ENCODE results near the gene GPR153. TPM values are rescaled to one million over a fixed set of nuclear protein-coding genes. Genes with fewer than 3 reads are reported as not detected.

Gene GPR153
- total and polyA plus RNA-seq, 2 of the 8 experiments (the other 6 are each of a cell fraction or from before 2014, with no cell fraction given), result 5.7 to 8.1 TPM

GRCh38 chr1:6288026-6288425, 27.1 kb upstream of the GPR153 start:
- H3K27ac ChIP-seq (ENCODE audit: low read depth, low read length), result no peak overlapping the region
- H3K79me2 ChIP-seq (ENCODE audit: control insufficient read depth in 1 of 2, insufficient read depth in 2 of 2, low read length in 2 of 2), result no peaks in the 10 kb centered on the region
- H4K20me1 ChIP-seq (replicated peaks in 1 of 2; ENCODE audit: control insufficient read depth in 1 of 2, insufficient read depth in 2 of 2, low read length in 2 of 2), result peaks cover 5 to 8% of the 10 kb centered on the region in 2 experiments
- H4K8ac ChIP-seq (ENCODE audit: extremely low read depth, insufficient read depth, low read length), result no peak overlapping the region
- H2BK15ac ChIP-seq (ENCODE audit: low read length), result no peak overlapping the region
- ChIA-PET CTCF (ENCODE audit: partially characterized antibody) (interaction anchor here (0.5 to 1.8 kb wide), 8 partner anchors 12 to 143 kb away, joined by 3 to 8 read pairs (median 4); no protein-coding TSS in a partner anchor), POLR2A (ENCODE audit: partially characterized antibody) (no interaction called here)
- H2BK20ac ChIP-seq (ENCODE audit: low read length), result no peak overlapping the region
- no peaks in the 10 kb centered on the region for H3K9me3 ChIP-seq (ENCODE audit: insufficient read depth in 2 of 2, low read depth in 1 of 2, low read length in 1 of 2)
- H3K27me3 ChIP-seq (replicated peaks in 1 of 4; ENCODE audit: control insufficient read depth in 3 of 4, extremely low read depth in 1 of 4, insufficient read depth in 3 of 4, low read length in 3 of 4), result no peaks in the 10 kb centered on the region
- H3K4me2 ChIP-seq (ENCODE audit: insufficient read depth in 1 of 2, low read depth in 2 of 2, low read length in 2 of 2), result no peak overlapping the region
- H3K14ac ChIP-seq (ENCODE audit: insufficient read length), result no peak overlapping the region
- no peak overlapping the region for H4K91ac ChIP-seq (replicated peaks; ENCODE audit: insufficient read length, low read length)
- WGBS, 2 experiments (ENCODE audit: extremely low coverage in 1 of 2, insufficient coverage in 1 of 2, insufficient read length in 1 of 2, insufficient replicate concordance in 2 of 2, low coverage in 1 of 2, low lambda C conversion rate in 2 of 2, missing lambda C conversion rate in 1 of 2), result 87% methylated on average over 14 of the region's 14 CpGs; no CpG with 5 or more reads in 1 of the 2 experiments
- H3K79me1 ChIP-seq (ENCODE audit: low read depth, low read length), result no peaks in the 10 kb centered on the region
- H2AK5ac ChIP-seq (ENCODE audit: low read depth, low read length), result no peak overlapping the region
- no peak for DNase-seq (ENCODE audit: low read depth in 1 of 2, low spot score in 2 of 2)
- H3K36me3 ChIP-seq (ENCODE audit: control insufficient read depth in 2 of 4, insufficient read depth in 4 of 4, low read length in 3 of 4), result no peaks in the 10 kb centered on the region; a peak in 2 of 8 replicates
- no peak overlapping the region for H3K4me3 ChIP-seq (ENCODE audit: extremely low read depth in 1 of 4, insufficient read depth in 2 of 4, low read depth in 3 of 4, low read length in 4 of 4)
- no peak overlapping the region for H4K5ac ChIP-seq (ENCODE audit: insufficient read length, low read depth, low read length)
- H3K23ac ChIP-seq (ENCODE audit: insufficient read length), result no peak overlapping the region
- H3K4me1 ChIP-seq (replicated peaks in 1 of 4; ENCODE audit: control insufficient read depth in 3 of 4, insufficient read depth in 4 of 4, low read length in 3 of 4), result no peaks in the 10 kb centered on the region
- no peak overlapping the region for H2BK120ac ChIP-seq (replicated peaks; ENCODE audit: low read depth, low read length)
- H3K4ac ChIP-seq (replicated peaks; ENCODE audit: insufficient read length, low read depth, low read length), result no peak overlapping the region
- no peak overlapping the region for H3K18ac ChIP-seq (ENCODE audit: extremely low read depth, low read length)
- H3K9ac ChIP-seq (replicated peaks in 1 of 4; ENCODE audit: extremely low read depth in 1 of 4, low read depth in 3 of 4, low read length in 3 of 4), result no peak overlapping the region
- no peak overlapping the region for H2BK12ac ChIP-seq (ENCODE audit: low read depth, low read length)
- H2AFZ ChIP-seq (ENCODE audit: low read length), result no peak overlapping the region
- no peaks in the 10 kb centered on the region for H3K23me2 ChIP-seq (ENCODE audit: low read depth, low read length)
- no peak for FAIRE-seq
- no peak overlapping the region for H3K56ac ChIP-seq (replicated peaks; ENCODE audit: insufficient read length, low read depth, low read length)
- H2BK5ac ChIP-seq (ENCODE audit: low read depth, low read length), result no peak overlapping the region
- TF ChIP-seq BCL11A (IDR thresholded peaks at IDR 0.05; ENCODE audit: low read depth in 2 of 2, low read length in 2 of 2) (no peak), EP300 (IDR thresholded peaks at IDR 0.05; ENCODE audit: borderline replicate concordance in 1 of 2, low read depth in 2 of 2, low read length in 2 of 2) (no peak), EZH2 (IDR thresholded peaks at IDR 0.05; ENCODE audit: low read depth, low read length, severe bottlenecking) (no peak), BACH1 (IDR thresholded peaks at IDR 0.05; ENCODE audit: low read length) (no peak), SIRT6 (IDR thresholded peaks at IDR 0.05; ENCODE audit: low read length) (no peak), CHD1 (IDR thresholded peaks at IDR 0.05; ENCODE audit: low read depth, low read length) (no peak), HDAC6 (IDR thresholded peaks at IDR 0.05; ENCODE audit: low read depth, low read length) (no peak), TCF12 (IDR thresholded peaks at IDR 0.05; ENCODE audit: low read depth, low read length) (no peak), CREB1 (IDR thresholded peaks at IDR 0.05) (no peak), RAD21 (IDR thresholded peaks at IDR 0.05 in 1 of 2, conservative IDR thresholded peaks at IDR 0.05 in 1 of 2; ENCODE audit: low read depth in 2 of 2, low read length in 2 of 2) (no peak), CHD2 (IDR thresholded peaks at IDR 0.05; ENCODE audit: low read length) (no peak), JUND (IDR thresholded peaks at IDR 0.05; ENCODE audit: low read length) (no peak), MAX (IDR thresholded peaks at IDR 0.05) (no peak), E2F6 (IDR thresholded peaks at IDR 0.05) (no peak)

All from H1 (cell line).